HG02678 (cell line): ENCODE measurements around the gene MYLIP.

Experiments used
- ATAC-seq: cut with Tn5 transposase; IDR thresholded peaks from one replicate; pipeline ENCODE4 v1.9.1; 2021; ENCODE audit warnings: mild to moderate bottlenecking, moderate library complexity; ENCODE audit not compliant: unreplicated experiment

The MYLIP gene

GRCh38 chr6:16128759-16129622 lies at the start of gene MYLIP:
Gene MYLIP (plus strand): TSS chr6:16129086. CDS start chr6:16129323, 237 bp downstream.
- peak; percentile 79 for ATAC-seq

- ATAC-seq: no peak
Observed at GRCh38 chr6:16079354-16079753, 49.5 kb upstream of the MYLIP start.

- no peak for ATAC-seq
Observed at GRCh38 chr6:16080204-16080603, 48.7 kb upstream of the MYLIP start.

GRCh38 chr6:16081326-16081725 lies 47.6 kb upstream of the MYLIP start:
- ATAC-seq: no peak

- ATAC-seq: no peak
Observed at GRCh38 chr6:16082361-16082760, 46.5 kb upstream of the MYLIP start.

GRCh38 chr6:16086965-16087364 lies 41.9 kb upstream of the MYLIP start:
- no peak for ATAC-seq

- no peak for ATAC-seq
Observed at GRCh38 chr6:16087386-16087785, 41.5 kb upstream of the MYLIP start.

- ATAC-seq: no peak
Observed at GRCh38 chr6:16088409-16088808, 40.5 kb upstream of the MYLIP start.

GRCh38 chr6:16089232-16090062 lies 39.4 kb upstream of the MYLIP start:
- no peak for ATAC-seq

GRCh38 chr6:16090452-16090851 lies 38.4 kb upstream of the MYLIP start:
- ATAC-seq: no peak

GRCh38 chr6:16090920-16091319 lies 38.0 kb upstream of the MYLIP start:
- no peak for ATAC-seq

GRCh38 chr6:16092140-16092539 lies 36.7 kb upstream of the MYLIP start:
- no peak for ATAC-seq

- ATAC-seq: peak; percentile 51
Observed at GRCh38 chr6:16092990-16093389, 35.9 kb upstream of the MYLIP start.

- no peak for ATAC-seq
Observed at GRCh38 chr6:16095180-16095579, 33.7 kb upstream of the MYLIP start.

GRCh38 chr6:16097382-16098171 lies 31.3 kb upstream of the MYLIP start:
- peak; percentile 53 for ATAC-seq

- ATAC-seq: no peak
Observed at GRCh38 chr6:16098211-16098610, 30.7 kb upstream of the MYLIP start.

GRCh38 chr6:16102208-16102607 lies 26.7 kb upstream of the MYLIP start:
- ATAC-seq: no peak

- no peak for ATAC-seq
Observed at GRCh38 chr6:16103722-16104121, 25.2 kb upstream of the MYLIP start.

- ATAC-seq: no peak
Observed at GRCh38 chr6:16104624-16105433, 24.1 kb upstream of the MYLIP start.

GRCh38 chr6:16105854-16106253 lies 23.0 kb upstream of the MYLIP start:
- ATAC-seq: no peak
